HepG2 (cell line): ENCODE results near the gene DCAF7. TPM values are rescaled to one million over a fixed set of nuclear protein-coding genes. Genes with fewer than 3 reads are reported as not detected.

ENCODE experiments used
- ATAC-seq: fragments of 200-7000 bp; cut with Tn5 transposase; 3 replicates; pipeline ENCODE4 v1.9.1; 2020; ENCODE audit warnings: mild to moderate bottlenecking, moderate library complexity
- BruUV-seq: library from RNA; stranded (reverse); fragments of 400-500 nt; replicated peaks from 2 replicates; lab custom pipeline; 2021; lab: Mats Ljungman, UMichigan
- CTCF ChIA-PET: fragments of 300-600 bp; formaldehyde crosslinking; extraction: SDS; loops from one replicate; lab custom pipeline; 2021; ENCODE audit warnings: low total read pairs, inconsistent platforms, low intra/inter-chr PET ratio; lab: Yijun Ruan, JAX
- POLR2A ChIA-PET: fragments of 350-600 bp; sonication (Branson Sonifier 250); formaldehyde crosslinking; loops from one replicate; lab custom pipeline; 2020; ENCODE audit warnings: antibody characterized with exemption, inconsistent platforms; lab: Yijun Ruan, JAX
- DNase-seq: peaks from one replicate; pipeline ENCODE4 v3.0.0-alpha.2; 2015; ENCODE audit warnings: low spot score
- FAIRE-seq: peaks from 3 replicates; lab custom pipeline; 2011; peaks lifted over from hg19 to GRCh38; lab: Jason Lieb, UNC
- H2AFZ ChIP-seq: one replicate; pipeline ENCODE4 v1.6.1; 2011; ENCODE audit warnings: low read length, inconsistent platforms
- H3K27ac ChIP-seq: fragments of 300-600 bp; 3 replicates; pipeline ENCODE4 v1.8.0; 2011; ENCODE audit warnings: mixed run types, mild to moderate bottlenecking, mixed read lengths, low read length, inconsistent platforms; ENCODE audit not compliant: insufficient read depth; ENCODE audit errors: extremely low read length
- H3K27me3 ChIP-seq, 2 experiments: fragments of 200-600 bp in 1 of 2; 2 replicates in 1 of 2; 3 replicates in 1 of 2; pipeline versions ENCODE4 v1.6.0 to v1.8.0; 2011; ENCODE audit warnings: low read length in 2 of 2, mild to moderate bottlenecking in 2 of 2, moderate library complexity in 2 of 2, inconsistent platforms in 1 of 2; ENCODE audit not compliant: insufficient read depth in 2 of 2, control insufficient read depth in 1 of 2
- H3K36me3 ChIP-seq, 2 experiments: fragments of 200-600 bp in 1 of 2; replicated peaks in 1 of 2; 2 replicates in 1 of 2; 3 replicates in 1 of 2; pipeline versions ENCODE4 v1.5.1 to v1.8.0; 2011; ENCODE audit warnings: low read length in 2 of 2, inconsistent platforms in 1 of 2; ENCODE audit not compliant: insufficient read depth in 2 of 2, control insufficient read depth in 1 of 2
- H3K4me1 ChIP-seq: 2 replicates; pipeline ENCODE4 v1.5.1; 2012; ENCODE audit warnings: low read length, inconsistent platforms; ENCODE audit not compliant: insufficient read depth
- H3K4me2 ChIP-seq: 2 replicates; pipeline ENCODE4 v1.6.0; 2011; ENCODE audit warnings: low read depth, low read length, inconsistent platforms
- H3K4me3 ChIP-seq, 3 experiments: fragments of 200-600 bp in 1 of 3; sonication (generic), shearing (Covaris generic) in 1 of 3; replicated peaks in 1 of 3; 2 replicates each; pipeline ENCODE4 v1.5.1; 2011 to 2016; ENCODE audit warnings: low read length in 3 of 3, inconsistent platforms in 2 of 3, low read depth in 2 of 3, mild to moderate bottlenecking in 2 of 3, control low read depth in 1 of 3, mixed read lengths in 1 of 3; ENCODE audit not compliant: insufficient read depth in 1 of 3
- H3K79me2 ChIP-seq: one replicate; pipeline ENCODE4 v1.6.1; 2011; ENCODE audit warnings: low read length, inconsistent platforms; ENCODE audit not compliant: insufficient read depth
- H3K9ac ChIP-seq: 2 replicates; pipeline ENCODE4 v1.6.0; 2011; ENCODE audit warnings: mild to moderate bottlenecking, low read depth, low read length, inconsistent platforms; ENCODE audit not compliant: insufficient read depth
- H3K9me3 ChIP-seq: 2 replicates; pipeline ENCODE4 v1.5.1; 2012; ENCODE audit warnings: mild to moderate bottlenecking, low read length
- H4K20me1 ChIP-seq: 2 replicates; pipeline ENCODE4 v1.6.0; 2011; ENCODE audit warnings: inconsistent platforms, mild to moderate bottlenecking, low read length, moderate library complexity; ENCODE audit not compliant: insufficient read depth
- AGO1 ChIP-seq: fragments of 200-400 bp; formaldehyde crosslinking; IDR thresholded peaks from 2 replicates; pipeline ENCODE4 v1.6.1; 2017; ENCODE audit warnings: mild to moderate bottlenecking, low read depth, low read length, moderate library complexity; ENCODE audit not compliant: poor library complexity, severe bottlenecking
- MAZ ChIP-seq, 2 experiments: sonication (generic) in 1 of 2; formaldehyde crosslinking in 1 of 2; IDR thresholded peaks; 2 replicates each; pipeline versions ENCODE4 v1.5.0 to v1.6.1; 2012 to 2020; ENCODE audit warnings: low read depth in 2 of 2, mild to moderate bottlenecking in 2 of 2, borderline replicate concordance in 1 of 2, improper control_type of control experiment in 1 of 2, low read length in 1 of 2, missing genetic modification reagents in 1 of 2, moderate library complexity in 1 of 2
- RARG ChIP-seq: sonication (generic); formaldehyde crosslinking; IDR thresholded peaks from 2 replicates; pipeline ENCODE4 v1.4.0; 2020; ENCODE audit warnings: low read depth, mild to moderate bottlenecking, missing genetic modification reagents
- U2AF2 ChIP-seq: fragments of 200-400 bp; formaldehyde crosslinking; IDR thresholded peaks from 2 replicates; pipeline ENCODE4 v1.6.1; 2017; ENCODE audit warnings: low read depth, mild to moderate bottlenecking, low read length
- ZBTB1 ChIP-seq: sonication (generic); formaldehyde crosslinking; IDR thresholded peaks from 2 replicates; pipeline ENCODE4 v1.4.0; 2020; ENCODE audit warnings: missing genetic modification reagents, borderline replicate concordance
- ZEB1 ChIP-seq: IDR thresholded peaks from 2 replicates; pipeline ENCODE4 v1.6.1; 2012; ENCODE audit warnings: mild to moderate bottlenecking, low read depth, inconsistent platforms; ENCODE audit not compliant: insufficient replicate concordance
- ZNF605 ChIP-seq: sonication (generic); formaldehyde crosslinking; IDR thresholded peaks from 2 replicates; pipeline ENCODE4 v1.8.0; 2022; ENCODE audit warnings: mild to moderate bottlenecking, missing genetic modification reagents
- WGBS: methylation state at CpG from one replicate; pipeline ENCODE4 v1.1.6; 2017; ENCODE audit warnings: low lambda C conversion rate; 5-methylcytosine and 5-hydroxymethylcytosine counted together
- in situ Hi-C: cut with HindIII; loops from 2 replicates; pipeline ENCODE4 v1.10.0; 2017; ENCODE audit warnings: low pct_unique_long_range_greater_than_20kb; ENCODE audit not compliant: extremely low pct_ligation_motif_present
- intact Hi-C: fragments of 100-400 bp; cut with micrococcal nuclease; formaldehyde crosslinking; loops from one replicate; pipeline ENCODE4 v1.10.0; 2022; ENCODE audit not compliant: unreplicated experiment
- polyA plus RNA-seq, 8 experiments: library from polyadenylated mRNA; depleted of rRNA in 3 of 8; stranded (reverse) in 7 of 8; unstranded in 1 of 8; fragments of >200 nt; fragmentation: Illumina TruSeq in 4 of 8; extraction: Trizol in 4 of 8; gene quantifications; 2 replicates each; pipeline versions ENCODE4 v1.2.1 to v1.2.3, GENCODE V29; 2011 to 2016; ENCODE audit warnings: low read depth in 4 of 8, missing spikeins in 1 of 8, mixed read lengths in 1 of 8; ENCODE audit not compliant: insufficient read depth in 1 of 8
- total RNA-seq, 5 experiments: library from RNA; depleted of rRNA; stranded (reverse); fragments of >200 nt; fragmentation: Illumina TruSeq; extraction: Trizol; gene quantifications; 2 replicates each; pipeline ENCODE4 v1.2.3, GENCODE V29; 2016; ENCODE audit warnings: low read depth in 1 of 5
- TF ChIP-seq, protein P1 (sequence below): sonication (generic); formaldehyde crosslinking; IDR thresholded peaks from 2 replicates; pipeline ENCODE4 v1.5.0; 2020; ENCODE audit warnings: missing genetic modification reagents
- TF ChIP-seq, protein P2 (sequence below): sonication (generic); formaldehyde crosslinking; IDR thresholded peaks from 2 replicates; pipeline ENCODE4 v1.5.1; 2020; ENCODE audit warnings: missing genetic modification reagents, mild to moderate bottlenecking, borderline replicate concordance

DCAF7 gene
- total and polyA plus RNA-seq, 2 of the 13 experiments (the other 11 are each of a cell fraction or from before 2014, with no cell fraction given) = 55.2 to 73.4 TPM

DNA sequence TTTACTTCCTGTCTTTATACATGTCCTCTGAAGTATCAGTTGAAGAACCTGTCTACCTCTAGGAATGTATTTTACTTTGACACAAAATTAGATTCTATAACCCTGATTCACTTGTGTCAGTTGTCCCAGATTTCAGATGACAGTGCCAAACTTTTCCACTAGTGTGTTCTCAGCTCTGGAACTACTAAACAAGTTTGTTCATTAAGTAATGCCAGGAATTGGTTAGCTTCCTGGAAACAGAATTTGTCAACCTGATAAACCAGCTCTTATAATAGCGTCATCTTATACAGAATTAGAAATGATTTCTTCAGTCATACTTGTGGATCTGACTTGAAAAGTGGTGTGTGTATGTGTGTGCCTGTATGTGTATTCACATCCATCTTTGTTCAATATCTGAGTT, 79.3 kb downstream of the DCAF7 start:
- Histone ChIP-seq H3K79me2 (peaks cover 22% of the 10 kb centered on the region), H3K4me1 (peaks cover 27% of the 10 kb centered on the region), H4K20me1 (no peaks in the 10 kb centered on the region), H2AFZ (no peak overlapping the region), H3K4me3 (no peak overlapping the region), H3K27ac (no peak overlapping the region), H3K27me3 (no peaks in the 10 kb centered on the region), H3K9ac (no peak overlapping the region), H3K36me3 (peaks cover 2 to 22% of the 10 kb centered on the region in 2 experiments; a peak in 4 of 5 replicates), H3K9me3 (no peaks in the 10 kb centered on the region), H3K4me2 (no peak overlapping the region)
- intact Hi-C loops = no loop called here
- no TSS peak for BruUV-seq
- no peak for TF ChIP-seq ZBTB1 (CRISPR knock-in tag)
- TF ChIP-seq AGO1 = no peak
- no peak for TF ChIP-seq ZNF605 (CRISPR knock-in tag)
- TF ChIP-seq, protein P1, sequence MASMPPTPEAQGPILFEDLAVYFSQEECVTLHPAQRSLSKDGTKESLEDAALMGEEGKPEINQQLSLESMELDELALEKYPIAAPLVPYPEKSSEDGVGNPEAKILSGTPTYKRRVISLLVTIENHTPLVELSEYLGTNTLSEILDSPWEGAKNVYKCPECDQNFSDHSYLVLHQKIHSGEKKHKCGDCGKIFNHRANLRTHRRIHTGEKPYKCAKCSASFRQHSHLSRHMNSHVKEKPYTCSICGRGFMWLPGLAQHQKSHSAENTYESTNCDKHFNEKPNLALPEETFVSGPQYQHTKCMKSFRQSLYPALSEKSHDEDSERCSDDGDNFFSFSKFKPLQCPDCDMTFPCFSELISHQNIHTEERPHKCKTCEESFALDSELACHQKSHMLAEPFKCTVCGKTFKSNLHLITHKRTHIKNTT (CRISPR knock-in tag) = no peak
- TF ChIP-seq, protein P2, sequence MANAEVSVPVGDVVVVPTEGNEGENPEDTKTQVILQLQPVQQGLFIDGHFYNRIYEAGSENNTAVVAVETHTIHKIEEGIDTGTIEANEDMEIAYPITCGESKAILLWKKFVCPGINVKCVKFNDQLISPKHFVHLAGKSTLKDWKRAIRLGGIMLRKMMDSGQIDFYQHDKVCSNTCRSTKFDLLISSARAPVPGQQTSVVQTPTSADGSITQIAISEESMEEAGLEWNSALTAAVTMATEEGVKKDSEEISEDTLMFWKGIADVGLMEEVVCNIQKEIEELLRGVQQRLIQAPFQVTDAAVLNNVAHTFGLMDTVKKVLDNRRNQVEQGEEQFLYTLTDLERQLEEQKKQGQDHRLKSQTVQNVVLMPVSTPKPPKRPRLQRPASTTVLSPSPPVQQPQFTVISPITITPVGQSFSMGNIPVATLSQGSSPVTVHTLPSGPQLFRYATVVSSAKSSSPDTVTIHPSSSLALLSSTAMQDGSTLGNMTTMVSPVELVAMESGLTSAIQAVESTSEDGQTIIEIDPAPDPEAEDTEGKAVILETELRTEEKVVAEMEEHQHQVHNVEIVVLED (CRISPR knock-in tag) = no peak
- no peak for TF ChIP-seq RARG (CRISPR knock-in tag)
- no peak for TF ChIP-seq ZEB1
- TF ChIP-seq U2AF2 = no peak
- TF ChIP-seq MAZ (IDR thresholded peaks at IDR 0.05; ENCODE audit: borderline replicate concordance, low read depth, low read length) = no peak
- TF ChIP-seq MAZ (CRISPR knock-in tag; IDR thresholded peaks at IDR 0.05; ENCODE audit: low read depth) = no peak
- POLR2A ChIA-PET = no interaction called here
- 100% methylated on average over 1 of the region's 1 CpG for WGBS
- in situ Hi-C loops = no loop called here
- ATAC-seq (no peak), DNase-seq (no peak), FAIRE-seq (no peak)
- CTCF ChIA-PET = no interaction called here
